Measurements from ENCODE around the gene ACVRL1. TPM values are rescaled to one million over a fixed set of nuclear protein-coding genes. Genes with fewer than 3 reads are reported as not detected.

The ACVRL1 gene
- polyA plus RNA-seq, 3 donors = 29.9 to 37.0 (median 31.1) TPM

- DNase-seq (ENCODE audit: extremely low read depth in 1 of 11, low read depth in 9 of 11, low spot score in 4 of 11) = no peak
Observed at GRCh38 chr12:51910691-51911090, 3.4 kb downstream of the ACVRL1 start.

GRCh38 chr12:51911307-51911706, 4.0 kb downstream of the ACVRL1 start:
- DNase-seq (ENCODE audit: extremely low read depth in 1 of 11, low read depth in 9 of 11, low spot score in 4 of 11) = no peak

GRCh38 chr12:51911788-51912711, 4.7 kb downstream of the ACVRL1 start:
- DNase-seq (ENCODE audit: extremely low read depth in 1 of 11, low read depth in 9 of 11, low spot score in 4 of 11) = no peak

- no peak for DNase-seq (ENCODE audit: extremely low read depth in 1 of 11, low read depth in 9 of 11, low spot score in 4 of 11)
Observed at GRCh38 chr12:51913071-51914033, 6.0 kb downstream of the ACVRL1 start.

- DNase-seq (ENCODE audit: extremely low read depth in 1 of 11, low read depth in 9 of 11, low spot score in 4 of 11) = no peak
Observed at GRCh38 chr12:51914034-51914923, 7.0 kb downstream of the ACVRL1 start.

- no peak for DNase-seq (ENCODE audit: extremely low read depth in 1 of 11, low read depth in 9 of 11, low spot score in 4 of 11)
Observed at GRCh38 chr12:51915003-51915625, 7.8 kb downstream of the ACVRL1 start.

GRCh38 chr12:51915951-51916350, 8.6 kb downstream of the ACVRL1 start:
- DNase-seq (ENCODE audit: extremely low read depth in 1 of 11, low read depth in 9 of 11, low spot score in 4 of 11) = no peak

- DNase-seq (ENCODE audit: extremely low read depth in 1 of 11, low read depth in 9 of 11, low spot score in 4 of 11) = no peak
Observed at GRCh38 chr12:51917041-51917590, 9.8 kb downstream of the ACVRL1 start.

- DNase-seq (ENCODE audit: extremely low read depth in 1 of 11, low read depth in 9 of 11, low spot score in 4 of 11) = no peak
Observed at GRCh38 chr12:51917746-51918453, 10.6 kb downstream of the ACVRL1 start.

GRCh38 chr12:51920046-51920445, 12.7 kb downstream of the ACVRL1 start:
- DNase-seq (ENCODE audit: extremely low read depth in 1 of 11, low read depth in 9 of 11, low spot score in 4 of 11) = no peak

- no peak for DNase-seq (ENCODE audit: extremely low read depth in 1 of 11, low read depth in 9 of 11, low spot score in 4 of 11)
Observed at GRCh38 chr12:51921017-51921725, 13.9 kb downstream of the ACVRL1 start.

- no peak for DNase-seq (ENCODE audit: extremely low read depth in 1 of 11, low read depth in 9 of 11, low spot score in 4 of 11)
Observed at GRCh38 chr12:51922146-51922545, 14.8 kb downstream of the ACVRL1 start.

GRCh38 chr12:51922762-51923505, 15.6 kb downstream of the ACVRL1 start:
- no peak for DNase-seq (ENCODE audit: extremely low read depth in 1 of 11, low read depth in 9 of 11, low spot score in 4 of 11)

GRCh38 chr12:51923506-51924365, 16.4 kb downstream of the ACVRL1 start:
- DNase-seq (ENCODE audit: extremely low read depth in 1 of 11, low read depth in 9 of 11, low spot score in 4 of 11) = no peak

- DNase-seq (ENCODE audit: extremely low read depth in 1 of 11, low read depth in 9 of 11, low spot score in 4 of 11) = no peak
Observed at GRCh38 chr12:51924551-51925319, 17.4 kb downstream of the ACVRL1 start.
